ENCODE data around the gene AQP5.

AQP5 gene

GRCh38 chr12:49932023-49932422, 29.6 kb upstream of the AQP5 start:
- no peak for DNase-seq (ENCODE audit: low read depth in 2 of 2)

- DNase-seq (ENCODE audit: low read depth in 2 of 2) = no peak
Observed at GRCh38 chr12:49932533-49933130, 29.0 kb upstream of the AQP5 start.

- no peak for DNase-seq (ENCODE audit: low read depth in 2 of 2)
Observed at GRCh38 chr12:49933796-49934195, 27.9 kb upstream of the AQP5 start.

GRCh38 chr12:49934505-49934904, 27.2 kb upstream of the AQP5 start:
- DNase-seq (ENCODE audit: low read depth in 2 of 2) = no peak

- DNase-seq (ENCODE audit: low read depth in 2 of 2) = no peak
Observed at GRCh38 chr12:49936925-49937324, 24.7 kb upstream of the AQP5 start.

- no peak for DNase-seq (ENCODE audit: low read depth in 2 of 2)
Observed at GRCh38 chr12:49937639-49938300, 23.9 kb upstream of the AQP5 start.

GRCh38 chr12:49939307-49939706, 22.4 kb upstream of the AQP5 start:
- DNase-seq (ENCODE audit: low read depth in 2 of 2) = no peak

GRCh38 chr12:49939707-49940106, 22.0 kb upstream of the AQP5 start:
- no peak for DNase-seq (ENCODE audit: low read depth in 2 of 2)

GRCh38 chr12:49941556-49942511, 19.8 kb upstream of the AQP5 start:
- DNase-seq (ENCODE audit: low read depth in 2 of 2) = no peak

- no peak for DNase-seq (ENCODE audit: low read depth in 2 of 2)
Observed at GRCh38 chr12:49942512-49942893, 19.2 kb upstream of the AQP5 start.

- DNase-seq (ENCODE audit: low read depth in 2 of 2) = no peak
Observed at GRCh38 chr12:49942921-49943624, 18.6 kb upstream of the AQP5 start.

GRCh38 chr12:49943625-49943960, 18.1 kb upstream of the AQP5 start:
- DNase-seq (ENCODE audit: low read depth in 2 of 2) = no peak

- no peak for DNase-seq (ENCODE audit: low read depth in 2 of 2)
Observed at GRCh38 chr12:49944046-49944445, 17.6 kb upstream of the AQP5 start.

GRCh38 chr12:49944718-49945117, 17.0 kb upstream of the AQP5 start:
- no peak for DNase-seq (ENCODE audit: low read depth in 2 of 2)

- peak; percentile 84 to 92 for DNase-seq (ENCODE audit: low read depth in 2 of 2)
Observed at GRCh38 chr12:49945394-49946080, 16.1 kb upstream of the AQP5 start.

GRCh38 chr12:49946086-49946485, 15.6 kb upstream of the AQP5 start:
- DNase-seq (ENCODE audit: low read depth in 2 of 2) = no peak

GRCh38 chr12:49946497-49946896, 15.2 kb upstream of the AQP5 start:
- DNase-seq (ENCODE audit: low read depth in 2 of 2) = no peak

GRCh38 chr12:49947593-49948226, 14.0 kb upstream of the AQP5 start:
- DNase-seq (ENCODE audit: low read depth in 2 of 2) = no peak

GRCh38 chr12:49948866-49949845, 12.5 kb upstream of the AQP5 start:
- no peak for DNase-seq (ENCODE audit: low read depth in 2 of 2)

- no peak for DNase-seq (ENCODE audit: low read depth in 2 of 2)
Observed at GRCh38 chr12:49949866-49950265, 11.8 kb upstream of the AQP5 start.
